IMR-90 (cell line): Measurements from ENCODE around the gene PPM1A. TPM values are rescaled to one million over a fixed set of nuclear protein-coding genes. Genes with fewer than 3 reads are reported as not detected.

ENCODE experiments used
- ATAC-seq: fragments of 200-7000 bp; cut with Tn5 transposase; 2 replicates; pipeline ENCODE4 v1.9.1; 2020; ENCODE audit warnings: low read depth, mild to moderate bottlenecking, moderate library complexity
- BruUV-seq: library from RNA; stranded (reverse); fragments of 400-500 nt; replicated peaks from 2 replicates; lab custom pipeline; 2021; lab: Mats Ljungman, UMichigan
- CTCF ChIA-PET: fragments of 300-600 bp; formaldehyde crosslinking; extraction: SDS; loops from one replicate; lab custom pipeline; 2021; ENCODE audit warnings: antibody characterized with exemption; lab: Yijun Ruan, JAX
- POLR2A ChIA-PET: fragments of 300-600 bp; sonication (Branson Sonifier 250); formaldehyde crosslinking; loops from one replicate; lab custom pipeline; 2022; ENCODE audit warnings: antibody characterized with exemption; ENCODE audit not compliant: unreplicated experiment; lab: Charles Lee
- DNase-seq: peaks from one replicate; pipeline ENCODE4 v3.0.0; 2013
- H2AFZ ChIP-seq: replicated peaks from 2 replicates; pipeline ENCODE3; 2013; ENCODE audit warnings: low read length, mild to moderate bottlenecking; ENCODE audit not compliant: poor library complexity
- H2AK5ac ChIP-seq: 2 replicates; pipeline ENCODE4 v1.6.1; 2013; ENCODE audit warnings: low read depth, low read length, inconsistent platforms
- H2AK9ac ChIP-seq: replicated peaks from 2 replicates; pipeline ENCODE3; 2013; ENCODE audit warnings: mild to moderate bottlenecking, low read depth, low read length, moderate library complexity; ENCODE audit not compliant: poor library complexity
- H2BK120ac ChIP-seq: 2 replicates; pipeline ENCODE4 v1.6.1; 2013; ENCODE audit warnings: low read depth, low read length, inconsistent platforms
- H2BK15ac ChIP-seq: 3 replicates; pipeline ENCODE4 v1.6.1; 2013; ENCODE audit warnings: low read depth, low read length, inconsistent platforms
- H2BK20ac ChIP-seq: 2 replicates; pipeline ENCODE4 v1.6.1; 2013; ENCODE audit warnings: low read depth, mild to moderate bottlenecking, inconsistent platforms, low read length, moderate library complexity
- H2BK5ac ChIP-seq: 2 replicates; pipeline ENCODE4 v1.6.1; 2013; ENCODE audit warnings: mild to moderate bottlenecking, low read depth, low read length, inconsistent platforms; ENCODE audit not compliant: poor library complexity, severe bottlenecking
- H3K14ac ChIP-seq: replicated peaks from 2 replicates; pipeline ENCODE4 v1.6.1; 2013; ENCODE audit warnings: low read depth, low read length, inconsistent platforms
- H3K18ac ChIP-seq: 2 replicates; pipeline ENCODE4 v1.6.1; 2013; ENCODE audit warnings: low read depth, low read length, control low read depth
- H3K23ac ChIP-seq: 2 replicates; pipeline ENCODE4 v1.6.1; 2013; ENCODE audit warnings: low read depth, low read length, inconsistent platforms
- H3K27ac ChIP-seq: 2 replicates; pipeline ENCODE4 v1.5.1; 2013; ENCODE audit warnings: mild to moderate bottlenecking, control low read depth, low read length; ENCODE audit not compliant: insufficient read depth
- H3K27me3 ChIP-seq: 2 replicates; pipeline ENCODE4 v1.6.1; 2013; ENCODE audit warnings: low read length; ENCODE audit not compliant: control insufficient read depth, insufficient read depth
- H3K36me3 ChIP-seq: 2 replicates; pipeline ENCODE4 v1.6.1; 2013; ENCODE audit warnings: low read length, mixed read lengths; ENCODE audit not compliant: control insufficient read depth, insufficient read depth
- H3K4ac ChIP-seq: 2 replicates; pipeline ENCODE4 v1.6.1; 2013; ENCODE audit warnings: low read depth, low read length, inconsistent platforms
- H3K4me1 ChIP-seq: 2 replicates; pipeline ENCODE4 v1.6.1; 2013; ENCODE audit warnings: low read length, mixed read lengths; ENCODE audit not compliant: control insufficient read depth, insufficient read depth
- H3K4me2 ChIP-seq: 2 replicates; pipeline ENCODE4 v1.6.1; 2013; ENCODE audit warnings: low read depth, mild to moderate bottlenecking, control low read depth, low read length, moderate library complexity
- H3K4me3 ChIP-seq: 2 replicates; pipeline ENCODE4 v1.5.1; 2013; ENCODE audit warnings: low read depth, mild to moderate bottlenecking, control low read depth, low read length, moderate library complexity; ENCODE audit not compliant: insufficient read depth
- H3K56ac ChIP-seq: 2 replicates; pipeline ENCODE4 v1.6.1; 2013; ENCODE audit warnings: low read length, inconsistent platforms; ENCODE audit not compliant: insufficient read depth; ENCODE audit errors: extremely low read depth
- H3K79me1 ChIP-seq, 2 experiments: 2 replicates each; pipeline ENCODE4 v1.6.1; 2013; ENCODE audit warnings: low read length in 2 of 2, inconsistent platforms in 1 of 2, low read depth in 1 of 2
- H3K9ac ChIP-seq: 2 replicates; pipeline ENCODE4 v1.6.1; 2013; ENCODE audit warnings: low read depth, low read length, control low read depth
- H3K9me1 ChIP-seq: 2 replicates; pipeline ENCODE4 v1.6.1; 2013; ENCODE audit warnings: low read length, inconsistent platforms; ENCODE audit not compliant: insufficient read depth
- H3K9me3 ChIP-seq: 2 replicates; pipeline ENCODE4 v1.6.1; 2013; ENCODE audit warnings: low read length; ENCODE audit not compliant: control insufficient read depth, insufficient read depth
- H4K20me1 ChIP-seq: 2 replicates; pipeline ENCODE4 v1.6.1; 2013; ENCODE audit warnings: low read length, inconsistent platforms; ENCODE audit not compliant: insufficient read depth
- H4K5ac ChIP-seq: 2 replicates; pipeline ENCODE4 v1.6.1; 2013; ENCODE audit warnings: mild to moderate bottlenecking, low read depth, low read length, control low read depth
- H4K8ac ChIP-seq, 2 experiments: 2 replicates each; pipeline ENCODE4 v1.6.1; 2013; ENCODE audit warnings: low read depth in 2 of 2, low read length in 2 of 2, control low read depth in 1 of 2, inconsistent platforms in 1 of 2
- H4K91ac ChIP-seq: 2 replicates; pipeline ENCODE4 v1.6.1; 2013; ENCODE audit warnings: low read depth, low read length, inconsistent platforms; ENCODE audit not compliant: insufficient read depth
- CHD1 ChIP-seq: IDR thresholded peaks from 2 replicates; pipeline ENCODE4 v1.6.1; 2012; ENCODE audit warnings: low read depth, low read length, improper control_type of control experiment
- MAZ ChIP-seq: IDR thresholded peaks from 2 replicates; pipeline ENCODE4 v1.6.1; 2012; ENCODE audit warnings: low read depth, mild to moderate bottlenecking, low read length, improper control_type of control experiment, moderate library complexity, borderline replicate concordance
- NFE2L2 ChIP-seq: fragments of 150-350 bp; IDR thresholded peaks from 2 replicates; pipeline ENCODE4 v1.6.1; 2016; ENCODE audit warnings: low read depth, mild to moderate bottlenecking, low read length
- POLR2A ChIP-seq: IDR thresholded peaks from 2 replicates; pipeline ENCODE4 v1.6.1; 2012; ENCODE audit warnings: mild to moderate bottlenecking, low read depth, low read length
- SMC3 ChIP-seq: fragments of 150-350 bp; IDR thresholded peaks from 2 replicates; pipeline ENCODE4 v1.6.1; 2016; ENCODE audit warnings: low read depth, mild to moderate bottlenecking, antibody characterized with exemption, low read length, moderate library complexity
- WGBS, 2 experiments: methylation state at CpG; one replicate each; pipeline versions ENCODE4 v1.1.5 to v1.1.7; 2013; ENCODE audit warnings: missing lambda C conversion rate in 2 of 2; ENCODE audit not compliant: insufficient read length in 1 of 2; ENCODE audit errors: extremely low coverage in 2 of 2; 5-methylcytosine and 5-hydroxymethylcytosine counted together
- dilution Hi-C: fragments of 300-500 bp; cut with HindIII; formaldehyde crosslinking; loops from one replicate; pipeline ENCODE4 v1.14.3; 2018; ENCODE audit warnings: low sequenced_read_pairs; ENCODE audit not compliant: unreplicated experiment
- in situ Hi-C: fragments of 300-500 bp; cut with MboI; formaldehyde crosslinking; loops from 3 replicates; pipeline ENCODE4 v1.14.3; 2019; ENCODE audit warnings: low sequenced_read_pairs, inconsistent platforms, mixed read lengths
- intact Hi-C: fragments of 100-400 bp; cut with micrococcal nuclease; formaldehyde crosslinking; loops from 2 replicates; pipeline ENCODE4 v1.10.0; 2022
- polyA plus RNA-seq, 3 experiments: library from polyadenylated mRNA; depleted of rRNA; stranded (reverse); fragments of >200 nt; gene quantifications; 2 replicates each; pipeline ENCODE4 v1.2.3, GENCODE V29; 2012; ENCODE audit warnings: low replicate concordance in 1 of 3
- total RNA-seq: library from RNA; depleted of rRNA; stranded (reverse); fragments of >200 nt; gene quantifications from 2 replicates; pipeline ENCODE4 v1.2.3, GENCODE V29; 2012

The PPM1A gene
- total and polyA plus RNA-seq, 2 of the 4 experiments (the other 2 are of a cell fraction): 14.3 to 15.1 TPM

GRCh38 chr14:60233251-60233650 lies 15.8 kb upstream of the PPM1A start:
- H2BK120ac ChIP-seq: no peak overlapping the region
- ChIA-PET CTCF (interaction anchor here (1.3 kb wide), 1 partner anchor 11 kb away, joined by 3 read pairs; no protein-coding TSS in a partner anchor), POLR2A (no interaction called here)
- ATAC-seq (no peak), DNase-seq (peak; percentile 10)
- no peaks in the 10 kb centered on the region for H3K9me3 ChIP-seq
- dilution Hi-C loops: no loop called here
- no peaks in the 10 kb centered on the region for H3K9me1 ChIP-seq
- no peak overlapping the region for H3K27ac ChIP-seq
- in situ Hi-C loops: no loop called here
- H2AK9ac ChIP-seq: no peak overlapping the region
- H2AFZ ChIP-seq: no peak overlapping the region
- no peak overlapping the region for H3K9ac ChIP-seq
- H3K4me3 ChIP-seq: no peak overlapping the region
- no peak overlapping the region for H3K18ac ChIP-seq
- WGBS, 2 experiments: no CpG with 5 or more reads among the region's 3 CpGs
- H3K14ac ChIP-seq: no peak overlapping the region
- no peak overlapping the region for H3K4me2 ChIP-seq
- H3K27me3 ChIP-seq: no peaks in the 10 kb centered on the region
- no peak overlapping the region for H3K4ac ChIP-seq
- H2BK20ac ChIP-seq: no peak overlapping the region
- no peaks in the 10 kb centered on the region for H3K79me1 ChIP-seq
- no peak for TF ChIP-seq NFE2L2
- TF ChIP-seq CHD1: no peak
- no peak for TF ChIP-seq POLR2A
- TF ChIP-seq SMC3: no peak
- TF ChIP-seq MAZ: no peak
- intact Hi-C loops: no loop called here
- no peak overlapping the region for H4K91ac ChIP-seq
- no peaks in the 10 kb centered on the region for H4K20me1 ChIP-seq
- BruUV-seq: no TSS peak
- H2BK5ac ChIP-seq: no peak overlapping the region
- no peaks in the 10 kb centered on the region for H3K4me1 ChIP-seq
- no peak overlapping the region for H3K56ac ChIP-seq
- H4K8ac ChIP-seq: no peak overlapping the region
- H3K23ac ChIP-seq: no peak overlapping the region
- H2AK5ac ChIP-seq: no peak overlapping the region
- H3K36me3 ChIP-seq: no peaks in the 10 kb centered on the region
- H4K5ac ChIP-seq: no peak overlapping the region
- no peak overlapping the region for H2BK15ac ChIP-seq
